OCI-LY7 (cell line): Measurements from ENCODE around the gene DNAH14.

Source experiments
- EZH2phosphoT487 ChIP-seq: fragments of 200-600 bp; sonication (generic); IDR thresholded peaks from 2 replicates; pipeline ENCODE4 v1.6.1; 2018; ENCODE audit warnings: low read depth, borderline replicate concordance, mild to moderate bottlenecking, mixed run types, antibody characterized with exemption, low read length, moderate library complexity, mixed read lengths
- TF ChIP-seq, protein P1 (sequence below): fragments of 200-600 bp; sonication (generic); conservative IDR thresholded peaks from 2 replicates; pipeline ENCODE4 v1.5.1; 2014; ENCODE audit warnings: mild to moderate bottlenecking, antibody characterized with exemption, low read length, moderate library complexity, mixed read lengths

DNA sequence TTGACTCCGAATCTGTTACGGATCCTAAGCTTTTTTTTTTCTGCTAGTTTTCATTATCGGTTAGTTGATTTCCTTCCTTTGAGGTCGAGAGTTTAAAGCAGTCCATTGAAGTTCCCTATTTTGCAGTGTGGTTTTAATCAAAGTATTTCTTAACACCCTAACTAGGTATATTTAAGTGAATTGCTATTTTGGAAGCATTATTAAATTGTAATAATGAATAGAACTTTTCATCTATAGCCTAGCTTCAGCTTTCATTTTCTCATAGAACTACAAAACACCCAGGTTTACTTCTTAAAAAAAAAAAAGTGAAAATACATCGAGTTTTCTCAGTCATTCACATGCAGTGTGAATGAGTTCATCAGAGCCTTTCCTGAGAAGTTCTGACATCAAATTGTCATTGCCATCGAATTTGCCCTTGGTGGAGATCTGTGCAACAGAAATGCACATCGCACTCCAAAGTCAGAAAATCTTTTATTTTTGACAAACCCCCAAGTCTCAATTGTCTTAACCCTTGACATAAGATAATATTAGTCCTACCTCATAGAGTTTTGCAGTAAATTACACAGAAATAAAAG, 499.5 kb downstream of the DNAH14 start:
- TF ChIP-seq, protein P1, sequence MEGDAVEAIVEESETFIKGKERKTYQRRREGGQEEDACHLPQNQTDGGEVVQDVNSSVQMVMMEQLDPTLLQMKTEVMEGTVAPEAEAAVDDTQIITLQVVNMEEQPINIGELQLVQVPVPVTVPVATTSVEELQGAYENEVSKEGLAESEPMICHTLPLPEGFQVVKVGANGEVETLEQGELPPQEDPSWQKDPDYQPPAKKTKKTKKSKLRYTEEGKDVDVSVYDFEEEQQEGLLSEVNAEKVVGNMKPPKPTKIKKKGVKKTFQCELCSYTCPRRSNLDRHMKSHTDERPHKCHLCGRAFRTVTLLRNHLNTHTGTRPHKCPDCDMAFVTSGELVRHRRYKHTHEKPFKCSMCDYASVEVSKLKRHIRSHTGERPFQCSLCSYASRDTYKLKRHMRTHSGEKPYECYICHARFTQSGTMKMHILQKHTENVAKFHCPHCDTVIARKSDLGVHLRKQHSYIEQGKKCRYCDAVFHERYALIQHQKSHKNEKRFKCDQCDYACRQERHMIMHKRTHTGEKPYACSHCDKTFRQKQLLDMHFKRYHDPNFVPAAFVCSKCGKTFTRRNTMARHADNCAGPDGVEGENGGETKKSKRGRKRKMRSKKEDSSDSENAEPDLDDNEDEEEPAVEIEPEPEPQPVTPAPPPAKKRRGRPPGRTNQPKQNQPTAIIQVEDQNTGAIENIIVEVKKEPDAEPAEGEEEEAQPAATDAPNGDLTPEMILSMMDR = no peak
- no peak for TF ChIP-seq EZH2phosphoT487
